IMR-90 (cell line): Measurements from ENCODE around the gene DOCK4.

Source experiments
- CEBPB ChIP-seq: IDR thresholded peaks from 2 replicates; pipeline ENCODE4 v1.6.1; 2012; ENCODE audit warnings: low read depth, low read length, improper control_type of control experiment
- MXI1 ChIP-seq: IDR thresholded peaks from 2 replicates; pipeline ENCODE4 v1.6.1; 2012; ENCODE audit warnings: low read depth, mild to moderate bottlenecking, low read length, moderate library complexity, borderline replicate concordance
- TF ChIP-seq, protein P1 (sequence below): conservative IDR thresholded peaks from 2 replicates; pipeline ENCODE4 v1.5.1; 2012; ENCODE audit warnings: mild to moderate bottlenecking, low read depth, low read length, improper control_type of control experiment

DNA sequence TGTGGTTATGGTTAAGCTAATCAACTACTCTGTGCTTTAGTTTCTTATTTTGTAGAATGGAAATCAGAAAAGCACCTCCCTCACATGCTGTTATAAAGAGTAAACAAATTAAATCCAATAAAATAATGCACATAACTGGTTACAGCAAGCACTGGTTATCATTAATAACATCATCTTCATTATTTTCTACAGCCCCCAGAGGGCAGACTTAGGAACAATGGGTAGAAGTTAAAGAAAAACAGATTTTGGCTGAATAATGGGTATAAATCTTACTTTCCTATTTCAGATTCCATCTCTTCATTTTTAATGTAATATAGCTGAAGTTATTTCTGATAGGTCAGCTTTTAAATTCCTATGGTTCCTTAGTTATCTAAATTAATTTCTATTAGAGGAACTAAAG, 126.5 kb downstream of the DOCK4 start:
- TF ChIP-seq MXI1 (no peak), CEBPB (no peak)
- TF ChIP-seq, protein P1, sequence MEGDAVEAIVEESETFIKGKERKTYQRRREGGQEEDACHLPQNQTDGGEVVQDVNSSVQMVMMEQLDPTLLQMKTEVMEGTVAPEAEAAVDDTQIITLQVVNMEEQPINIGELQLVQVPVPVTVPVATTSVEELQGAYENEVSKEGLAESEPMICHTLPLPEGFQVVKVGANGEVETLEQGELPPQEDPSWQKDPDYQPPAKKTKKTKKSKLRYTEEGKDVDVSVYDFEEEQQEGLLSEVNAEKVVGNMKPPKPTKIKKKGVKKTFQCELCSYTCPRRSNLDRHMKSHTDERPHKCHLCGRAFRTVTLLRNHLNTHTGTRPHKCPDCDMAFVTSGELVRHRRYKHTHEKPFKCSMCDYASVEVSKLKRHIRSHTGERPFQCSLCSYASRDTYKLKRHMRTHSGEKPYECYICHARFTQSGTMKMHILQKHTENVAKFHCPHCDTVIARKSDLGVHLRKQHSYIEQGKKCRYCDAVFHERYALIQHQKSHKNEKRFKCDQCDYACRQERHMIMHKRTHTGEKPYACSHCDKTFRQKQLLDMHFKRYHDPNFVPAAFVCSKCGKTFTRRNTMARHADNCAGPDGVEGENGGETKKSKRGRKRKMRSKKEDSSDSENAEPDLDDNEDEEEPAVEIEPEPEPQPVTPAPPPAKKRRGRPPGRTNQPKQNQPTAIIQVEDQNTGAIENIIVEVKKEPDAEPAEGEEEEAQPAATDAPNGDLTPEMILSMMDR = peak; percentile 24
